Suprapubic skin (tissue), 4 donors: ENCODE measurements around the gene GGCX. TPM values are rescaled to one million over a fixed set of nuclear protein-coding genes. Genes with fewer than 3 reads are reported as not detected.

ENCODE experiments used
- DNase-seq, 2 donors: peaks; one replicate each; pipeline ENCODE4 v3.0.0-alpha.2; 2019; ENCODE audit warnings: low spot score in 2 of 2
- H3K27ac ChIP-seq: fragments of 200-600 bp; sonication (generic); one replicate; pipeline ENCODE4 v1.5.1; 2019
- H3K27me3 ChIP-seq: fragments of 200-600 bp; sonication (generic); one replicate; pipeline ENCODE4 v1.5.1; 2019
- H3K36me3 ChIP-seq: fragments of 200-600 bp; sonication (generic); one replicate; pipeline ENCODE4 v1.5.1; 2019
- H3K4me1 ChIP-seq: fragments of 200-600 bp; sonication (generic); one replicate; pipeline ENCODE4 v1.5.1; 2019
- H3K4me3 ChIP-seq: fragments of 200-600 bp; sonication (generic); one replicate; pipeline ENCODE4 v1.5.1; 2019; ENCODE audit warnings: mild to moderate bottlenecking
- H3K9me3 ChIP-seq: fragments of 200-600 bp; sonication (generic); one replicate; pipeline ENCODE4 v1.5.1; 2019
- EP300 ChIP-seq: sonication (generic); formaldehyde crosslinking; IDR thresholded peaks from one replicate; pipeline ENCODE4 v1.6.1; 2017; ENCODE audit warnings: antibody characterized with exemption
- POLR2A ChIP-seq, 2 donors: fragments of 450-650 bp; IDR thresholded peaks; one replicate each; pipeline ENCODE4 v1.6.1; 2017; ENCODE audit warnings: antibody characterized with exemption in 2 of 2, mild to moderate bottlenecking in 2 of 2, moderate library complexity in 2 of 2
- POLR2AphosphoS5 ChIP-seq, 3 donors: sonication (generic); formaldehyde crosslinking; IDR thresholded peaks; one replicate each; pipeline ENCODE4 v1.6.1; 2017; ENCODE audit warnings: antibody characterized with exemption in 3 of 3
- WGBS: methylation state at CpG from one replicate; pipeline ENCODE4 v1.1.5; 2018; 5-methylcytosine and 5-hydroxymethylcytosine counted together
- total RNA-seq, 4 donors: library from RNA; depleted of rRNA; stranded (reverse); fragments of >200 nt; gene quantifications; one replicate each; pipeline ENCODE4 v1.1.0, GENCODE V29; 2016
- TF ChIP-seq, protein P1 (sequence below), 2 donors: fragments of 200-600 bp in 1 of 2; fragments of 450-650 bp in 1 of 2; sonication (generic) in 1 of 2; IDR thresholded peaks; one replicate each; pipeline ENCODE4 v1.5.1; 2016 to 2019; ENCODE audit warnings: antibody characterized with exemption in 2 of 2, mild to moderate bottlenecking in 1 of 2, moderate library complexity in 1 of 2

GGCX gene
- total RNA-seq, 4 donors from 2014 or later: 23.2 to 38.9 (median 27.7) TPM

DNA sequence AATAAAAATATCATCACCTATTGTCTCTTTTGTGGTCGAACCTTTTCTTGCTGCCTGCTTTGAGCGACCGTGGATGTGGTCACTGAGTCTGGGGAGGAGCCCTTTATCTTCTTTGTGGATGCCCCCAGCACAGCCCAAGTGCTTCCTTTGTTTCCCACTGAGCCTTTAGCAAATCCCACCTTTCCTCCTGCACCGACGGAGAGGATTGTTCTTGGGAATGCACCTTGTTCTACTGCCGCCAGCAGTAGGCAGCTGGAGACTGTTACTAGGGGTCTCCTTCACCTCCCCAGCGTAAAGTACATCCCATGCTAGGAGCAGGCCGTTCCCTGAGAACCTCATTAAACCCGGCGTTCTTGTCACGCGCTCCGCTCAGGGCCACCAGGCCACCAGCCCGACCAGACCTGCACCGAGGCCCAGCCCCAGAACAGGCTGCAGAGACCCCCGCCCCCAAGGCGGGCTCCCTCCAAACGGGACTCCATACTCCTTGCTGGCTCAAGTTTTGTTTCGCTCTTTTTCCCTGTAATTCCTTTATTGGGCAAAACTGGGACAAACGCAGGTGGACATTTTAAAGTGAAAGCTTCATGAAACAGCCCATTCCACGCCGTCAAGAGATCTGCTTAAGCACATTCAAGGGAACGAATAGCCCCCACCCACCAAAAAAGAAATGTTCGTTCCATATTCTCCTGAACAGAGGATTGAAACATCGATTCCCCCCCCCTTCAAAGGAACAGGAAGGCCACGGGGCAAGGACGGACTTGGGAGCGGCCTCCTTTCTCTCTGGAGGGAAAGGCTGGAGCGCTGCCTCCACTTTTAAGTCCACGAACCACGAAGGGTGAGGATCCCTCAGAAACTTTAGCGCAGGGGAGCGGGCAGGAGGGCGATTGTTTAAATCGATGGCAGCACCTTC, 23.4 kb downstream of the GGCX start:
- peaks cover 53% of the 10 kb centered on the region for H3K4me1 ChIP-seq
- peak overlapping the region; percentile 79 for H3K4me3 ChIP-seq
- peaks cover 20% of the 10 kb centered on the region for H3K36me3 ChIP-seq
- TF ChIP-seq EP300 (no peak), POLR2A (IDR thresholded peaks at IDR 0.05) (no peak), POLR2AphosphoS5 (IDR thresholded peaks at IDR 0.05) (no peak)
- TF ChIP-seq, protein P1, sequence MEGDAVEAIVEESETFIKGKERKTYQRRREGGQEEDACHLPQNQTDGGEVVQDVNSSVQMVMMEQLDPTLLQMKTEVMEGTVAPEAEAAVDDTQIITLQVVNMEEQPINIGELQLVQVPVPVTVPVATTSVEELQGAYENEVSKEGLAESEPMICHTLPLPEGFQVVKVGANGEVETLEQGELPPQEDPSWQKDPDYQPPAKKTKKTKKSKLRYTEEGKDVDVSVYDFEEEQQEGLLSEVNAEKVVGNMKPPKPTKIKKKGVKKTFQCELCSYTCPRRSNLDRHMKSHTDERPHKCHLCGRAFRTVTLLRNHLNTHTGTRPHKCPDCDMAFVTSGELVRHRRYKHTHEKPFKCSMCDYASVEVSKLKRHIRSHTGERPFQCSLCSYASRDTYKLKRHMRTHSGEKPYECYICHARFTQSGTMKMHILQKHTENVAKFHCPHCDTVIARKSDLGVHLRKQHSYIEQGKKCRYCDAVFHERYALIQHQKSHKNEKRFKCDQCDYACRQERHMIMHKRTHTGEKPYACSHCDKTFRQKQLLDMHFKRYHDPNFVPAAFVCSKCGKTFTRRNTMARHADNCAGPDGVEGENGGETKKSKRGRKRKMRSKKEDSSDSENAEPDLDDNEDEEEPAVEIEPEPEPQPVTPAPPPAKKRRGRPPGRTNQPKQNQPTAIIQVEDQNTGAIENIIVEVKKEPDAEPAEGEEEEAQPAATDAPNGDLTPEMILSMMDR (IDR thresholded peaks at IDR 0.05): no peak
- peak overlapping the region; percentile 98 for H3K27ac ChIP-seq
- peak; percentile 79 to 82 for DNase-seq
- no peaks in the 10 kb centered on the region for H3K27me3 ChIP-seq
- no peaks in the 10 kb centered on the region for H3K9me3 ChIP-seq
- 2% methylated on average over 29 of the region's 35 CpGs for WGBS

DNA sequence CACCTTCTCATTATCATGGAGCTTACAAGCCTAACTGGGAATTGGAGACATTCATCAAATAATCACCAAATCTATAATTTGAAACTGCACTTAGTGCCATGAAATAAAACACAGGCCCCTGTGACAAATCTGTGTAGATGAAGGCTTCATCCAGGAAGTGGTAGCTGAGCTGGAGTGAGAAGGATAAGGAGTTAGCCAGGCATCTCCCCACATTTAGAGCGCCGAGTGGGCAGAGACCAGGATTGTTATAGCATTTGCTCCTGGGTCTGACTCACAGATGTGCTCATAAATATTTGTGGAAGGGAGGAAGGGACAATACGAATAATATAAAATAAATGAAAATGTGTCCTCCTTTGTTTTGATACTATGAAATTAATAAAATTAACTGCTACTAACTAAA, 24.8 kb downstream of the GGCX start:
- peaks cover 6% of the 10 kb centered on the region for H3K36me3 ChIP-seq
- no peaks in the 10 kb centered on the region for H3K27me3 ChIP-seq
- 75% methylated on average over 3 of the region's 3 CpGs for WGBS
- H3K4me1 ChIP-seq: peaks cover 39% of the 10 kb centered on the region
- no peak overlapping the region for H3K4me3 ChIP-seq
- TF ChIP-seq, protein P1 (IDR thresholded peaks at IDR 0.05): no peak
- TF ChIP-seq POLR2AphosphoS5 (IDR thresholded peaks at IDR 0.05) (no peak), EP300 (no peak), POLR2A (IDR thresholded peaks at IDR 0.05) (no peak)
- H3K27ac ChIP-seq: no peak overlapping the region
- DNase-seq: peak in 1 of 2 donors; percentile 14
- no peaks in the 10 kb centered on the region for H3K9me3 ChIP-seq

DNA sequence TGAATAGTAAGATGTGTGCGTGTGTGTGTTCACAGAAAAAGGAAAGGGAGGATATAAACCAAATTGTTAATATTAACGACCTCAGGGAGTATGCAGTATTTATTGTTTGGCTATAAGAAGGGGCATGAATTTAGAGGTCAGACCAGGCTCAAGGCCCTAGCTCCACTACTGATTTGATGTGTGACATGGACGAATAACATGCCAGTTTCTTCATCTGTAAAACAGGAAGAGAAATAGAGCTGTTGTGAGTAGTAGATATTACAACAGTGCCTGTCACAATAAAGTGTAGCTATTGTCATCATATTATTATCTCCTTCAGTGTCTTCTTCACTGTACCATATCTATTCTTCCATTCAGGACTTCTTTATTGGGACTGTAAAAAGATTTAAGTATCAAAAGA, 26.4 kb downstream of the GGCX start:
- H3K27ac ChIP-seq: no peak overlapping the region

DNA sequence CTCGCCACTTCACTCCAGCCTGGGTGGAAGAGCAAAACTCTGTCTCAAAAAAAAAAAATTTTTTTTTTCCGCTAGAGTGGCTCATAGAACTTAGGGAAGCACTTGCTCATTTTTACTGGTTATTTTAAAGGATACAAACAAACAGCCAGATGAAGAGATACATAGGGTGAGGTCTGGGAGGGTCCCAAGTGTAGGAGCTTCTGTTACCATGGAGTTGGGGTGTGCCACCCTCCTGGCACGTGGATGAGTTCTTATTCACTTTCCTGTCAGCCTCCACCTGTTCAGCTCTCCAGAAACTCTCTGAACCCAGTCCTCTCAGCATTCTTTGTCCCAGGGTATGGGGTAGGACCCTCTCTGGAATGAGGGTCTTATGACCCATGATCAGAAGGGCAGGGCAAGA, 27.2 kb downstream of the GGCX start:
- 64% methylated on average over 3 of the region's 3 CpGs for WGBS
- peak in 1 of 2 donors; percentile 36 for DNase-seq
- Histone ChIP-seq H3K36me3 (no peaks in the 10 kb centered on the region), H3K27ac (no peak overlapping the region), H3K9me3 (no peaks in the 10 kb centered on the region), H3K4me1 (peaks cover 27% of the 10 kb centered on the region), H3K27me3 (no peaks in the 10 kb centered on the region), H3K4me3 (no peak overlapping the region)
- TF ChIP-seq POLR2AphosphoS5 (IDR thresholded peaks at IDR 0.05) (no peak), POLR2A (IDR thresholded peaks at IDR 0.05) (no peak), EP300 (no peak)
- TF ChIP-seq, protein P1 (IDR thresholded peaks at IDR 0.05): no peak

More for the DNA sequence above, 26.4 kb downstream of the GGCX start:
- H3K4me1 ChIP-seq: peaks cover 27% of the 10 kb centered on the region
- no peak for TF ChIP-seq POLR2AphosphoS5 (IDR thresholded peaks at IDR 0.05)
- no peak for DNase-seq
- no peak overlapping the region for H3K4me3 ChIP-seq
- H3K36me3 ChIP-seq: no peaks in the 10 kb centered on the region
- H3K9me3 ChIP-seq: no peaks in the 10 kb centered on the region
- no peaks in the 10 kb centered on the region for H3K27me3 ChIP-seq
- WGBS: 77% methylated on average over 3 of the region's 3 CpGs

DNA sequence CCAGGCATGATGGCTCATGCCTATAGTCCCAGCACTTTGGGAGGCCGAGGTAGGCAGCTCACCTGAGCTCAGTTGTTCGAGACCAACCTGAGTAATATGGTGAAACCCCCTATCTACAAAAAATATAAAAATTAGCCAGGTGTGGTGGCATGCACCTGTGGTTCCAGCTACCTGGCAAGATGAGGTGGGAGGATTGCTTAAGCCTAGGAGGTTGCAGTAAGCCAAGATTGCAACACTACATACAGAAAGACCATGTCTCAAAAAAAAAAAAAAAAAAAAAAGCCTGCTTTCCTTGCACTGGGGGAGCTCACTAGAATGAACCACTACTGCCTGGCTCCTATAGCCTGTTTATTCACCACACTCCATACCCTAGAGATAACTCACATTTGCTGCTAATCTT, 29.7 kb downstream of the GGCX start:
- Histone ChIP-seq H3K27me3 (no peaks in the 10 kb centered on the region), H3K36me3 (no peaks in the 10 kb centered on the region), H3K27ac (no peak overlapping the region), H3K4me1 (peaks cover 14% of the 10 kb centered on the region), H3K9me3 (no peaks in the 10 kb centered on the region), H3K4me3 (no peak overlapping the region)
- TF ChIP-seq POLR2AphosphoS5 (IDR thresholded peaks at IDR 0.05): no peak
- TF ChIP-seq, protein P1 (IDR thresholded peaks at IDR 0.05): no peak
- TF ChIP-seq POLR2A (IDR thresholded peaks at IDR 0.05): no peak
- TF ChIP-seq EP300: no peak
- WGBS: 38% methylated on average over 2 of the region's 2 CpGs
- DNase-seq: no peak
